GM23338 (cell line): Measurements from ENCODE around the gene PTP4A1.

Experiments used
- CREB1 ChIP-seq: fragments of 250-450 bp; sonication (Bioruptor Pico); IDR thresholded peaks from 2 replicates; pipeline ENCODE4 v1.5.0; 2020; ENCODE audit warnings: low read depth, mild to moderate bottlenecking, moderate library complexity
- CTCF ChIP-seq, 2 experiments: fragments of 200-600 bp in 1 of 2; sonication (generic) in 1 of 2; conservative IDR thresholded peaks; 2 replicates each; pipeline versions ENCODE4 v1.5.1 to v1.6.1; 2016 to 2017; ENCODE audit warnings: antibody characterized with exemption in 2 of 2, low read depth in 2 of 2, mild to moderate bottlenecking in 2 of 2, moderate library complexity in 1 of 2
- ETS1 ChIP-seq: IDR thresholded peaks from 2 replicates; pipeline ENCODE4 v1.6.1; 2016; ENCODE audit warnings: antibody characterized with exemption
- EZH2 ChIP-seq: fragments of 200-600 bp; sonication (generic); IDR thresholded peaks from one replicate; pipeline ENCODE4 v1.8.0; 2017; ENCODE audit warnings: antibody characterized with exemption, mild to moderate bottlenecking, low read depth; ENCODE audit not compliant: unreplicated experiment
- EZH2phosphoT487 ChIP-seq: fragments of 200-600 bp; sonication (generic); IDR thresholded peaks from one replicate; pipeline ENCODE4 v1.8.1; 2018; ENCODE audit warnings: antibody characterized with exemption; ENCODE audit not compliant: unreplicated experiment
- JUNB ChIP-seq: IDR thresholded peaks from one replicate; pipeline ENCODE4 v1.6.1; 2016; ENCODE audit warnings: antibody characterized with exemption; ENCODE audit not compliant: unreplicated experiment
- NANOG ChIP-seq: IDR thresholded peaks from 2 replicates; pipeline ENCODE4 v1.6.1; 2016; ENCODE audit warnings: antibody characterized with exemption, borderline replicate concordance
- POLR2AphosphoS5 ChIP-seq: IDR thresholded peaks from 2 replicates; pipeline ENCODE4 v1.6.1; 2016; ENCODE audit warnings: antibody characterized with exemption, low read depth
- REST ChIP-seq: IDR thresholded peaks from one replicate; pipeline ENCODE4 v1.6.1; 2018; ENCODE audit warnings: antibody characterized with exemption; ENCODE audit not compliant: unreplicated experiment
- STAT1 ChIP-seq: IDR thresholded peaks from one replicate; pipeline ENCODE4 v1.6.1; 2016; ENCODE audit warnings: antibody characterized with exemption; ENCODE audit not compliant: unreplicated experiment
- ZNF114 ChIP-seq: fragments of 250-450 bp; sonication (Bioruptor Pico); IDR thresholded peaks from 2 replicates; pipeline ENCODE4 v1.5.0; 2020; ENCODE audit warnings: mild to moderate bottlenecking, moderate library complexity
- ZNF331 ChIP-seq: fragments of 250-450 bp; sonication (Bioruptor Pico); IDR thresholded peaks from 2 replicates; pipeline ENCODE4 v1.5.0; 2020; ENCODE audit warnings: low read depth, mild to moderate bottlenecking, moderate library complexity

GRCh38 chr6:63573899-63574553 is 1.7 kb downstream of the PTP4A1 start:
- TF ChIP-seq CTCF (conservative IDR thresholded peaks at IDR 0.05; ENCODE audit: low read depth in 2 of 2) (peak; percentile 65 to 83), REST (no peak), EZH2phosphoT487 (no peak), EZH2 (no peak), POLR2AphosphoS5 (no peak), CREB1 (CRISPR knock-in tag) (no peak), ZNF114 (CRISPR knock-in tag) (no peak), STAT1 (no peak), JUNB (no peak), ZNF331 (CRISPR knock-in tag) (no peak), NANOG (no peak), ETS1 (no peak)
